Measurements from ENCODE around the gene DSTN.

DSTN gene

GRCh38 chr20:17616480-17617211, 46.8 kb downstream of the DSTN start:
- Histone ChIP-seq H3K27ac (replicated peaks) (peak overlapping the region; percentile 94), H3K27me3 (ENCODE audit: insufficient read depth, poor library complexity, severe bottlenecking) (no peaks in the 10 kb centered on the region), H3K4me3 (replicated peaks; ENCODE audit: insufficient read depth, low read length) (no peak overlapping the region)
- TF ChIP-seq REST (IDR thresholded peaks at IDR 0.05; ENCODE audit: insufficient replicate concordance, low read depth) (no peak), POLR2AphosphoS5 (IDR thresholded peaks at IDR 0.05; ENCODE audit: low read depth) (no peak), GABPA (IDR thresholded peaks at IDR 0.05; ENCODE audit: low read depth) (no peak), SPI1 (IDR thresholded peaks at IDR 0.05; ENCODE audit: borderline replicate concordance, low read depth) (no peak), CTCF (IDR thresholded peaks at IDR 0.05; ENCODE audit: insufficient read depth, low read length) (no peak)
- DNase-seq (ENCODE audit: low read depth in 1 of 2, low spot score in 1 of 2) = peak in 1 of 2 experiments; percentile 48

GRCh38 chr20:17617212-17617867, 47.5 kb downstream of the DSTN start:
- TF ChIP-seq POLR2AphosphoS5 (IDR thresholded peaks at IDR 0.05; ENCODE audit: low read depth) (no peak), REST (IDR thresholded peaks at IDR 0.05; ENCODE audit: insufficient replicate concordance, low read depth) (no peak), GABPA (IDR thresholded peaks at IDR 0.05; ENCODE audit: low read depth) (no peak), CTCF (IDR thresholded peaks at IDR 0.05; ENCODE audit: insufficient read depth, low read length) (peak; percentile 20), SPI1 (IDR thresholded peaks at IDR 0.05; ENCODE audit: borderline replicate concordance, low read depth) (no peak)
- Histone ChIP-seq H3K4me3 (replicated peaks; ENCODE audit: insufficient read depth, low read length) (no peak overlapping the region), H3K27ac (replicated peaks) (peak overlapping the region; percentile 94), H3K27me3 (ENCODE audit: insufficient read depth, poor library complexity, severe bottlenecking) (no peaks in the 10 kb centered on the region)
- DNase-seq (ENCODE audit: low read depth in 1 of 2, low spot score in 1 of 2) = peak in 1 of 2 experiments; percentile 63

GRCh38 chr20:17617868-17618672, 48.2 kb downstream of the DSTN start:
- H3K27ac ChIP-seq (replicated peaks) = peak overlapping the region; percentile 94
- no peak for TF ChIP-seq CTCF (IDR thresholded peaks at IDR 0.05; ENCODE audit: insufficient read depth, low read length)
- no peak for TF ChIP-seq SPI1 (IDR thresholded peaks at IDR 0.05; ENCODE audit: borderline replicate concordance, low read depth)
- TF ChIP-seq REST (IDR thresholded peaks at IDR 0.05; ENCODE audit: insufficient replicate concordance, low read depth) = no peak
- TF ChIP-seq POLR2AphosphoS5 (IDR thresholded peaks at IDR 0.05; ENCODE audit: low read depth) = no peak
- H3K4me3 ChIP-seq (replicated peaks; ENCODE audit: insufficient read depth, low read length) = no peak overlapping the region
- no peak for DNase-seq (ENCODE audit: low read depth in 1 of 2, low spot score in 1 of 2)
- no peaks in the 10 kb centered on the region for H3K27me3 ChIP-seq (ENCODE audit: insufficient read depth, poor library complexity, severe bottlenecking)

All from HL-60 (cell line).